GM12874 (cell line): Measurements from ENCODE around the gene HSD11B1.

Source experiments
- TF ChIP-seq, protein P1 (sequence below): IDR thresholded peaks from 2 replicates; pipeline ENCODE4 v1.5.1; 2011; ENCODE audit warnings: low read depth, mild to moderate bottlenecking, control low read depth, low read length, moderate library complexity; ENCODE audit not compliant: insufficient read depth

The HSD11B1 gene

DNA sequence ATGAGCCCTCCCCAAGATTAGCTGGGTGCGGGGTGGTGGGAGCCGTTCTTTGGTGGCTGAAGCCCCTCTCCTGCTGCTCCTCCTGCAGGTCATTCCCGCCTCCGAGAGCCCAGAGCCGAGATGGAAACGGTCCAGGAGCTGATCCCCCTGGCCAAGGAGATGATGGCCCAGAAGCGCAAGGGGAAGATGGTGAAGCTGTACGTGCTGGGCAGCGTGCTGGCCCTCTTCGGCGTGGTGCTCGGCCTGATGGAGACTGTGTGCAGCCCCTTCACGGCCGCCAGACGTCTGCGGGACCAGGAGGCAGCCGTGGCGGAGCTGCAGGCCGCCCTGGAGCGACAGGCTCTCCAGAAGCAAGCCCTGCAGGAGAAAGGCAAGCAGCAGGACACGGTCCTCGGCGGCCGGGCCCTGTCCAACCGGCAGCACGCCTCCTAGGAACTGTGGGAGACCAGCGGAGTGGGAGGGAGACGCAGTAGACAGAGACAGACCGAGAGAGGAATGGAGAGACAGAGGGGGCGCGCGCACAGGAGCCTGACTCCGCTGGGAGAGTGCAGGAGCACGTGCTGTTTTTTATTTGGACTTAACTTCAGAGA, 29.0 kb upstream of the HSD11B1 start:
- TF ChIP-seq, protein P1, sequence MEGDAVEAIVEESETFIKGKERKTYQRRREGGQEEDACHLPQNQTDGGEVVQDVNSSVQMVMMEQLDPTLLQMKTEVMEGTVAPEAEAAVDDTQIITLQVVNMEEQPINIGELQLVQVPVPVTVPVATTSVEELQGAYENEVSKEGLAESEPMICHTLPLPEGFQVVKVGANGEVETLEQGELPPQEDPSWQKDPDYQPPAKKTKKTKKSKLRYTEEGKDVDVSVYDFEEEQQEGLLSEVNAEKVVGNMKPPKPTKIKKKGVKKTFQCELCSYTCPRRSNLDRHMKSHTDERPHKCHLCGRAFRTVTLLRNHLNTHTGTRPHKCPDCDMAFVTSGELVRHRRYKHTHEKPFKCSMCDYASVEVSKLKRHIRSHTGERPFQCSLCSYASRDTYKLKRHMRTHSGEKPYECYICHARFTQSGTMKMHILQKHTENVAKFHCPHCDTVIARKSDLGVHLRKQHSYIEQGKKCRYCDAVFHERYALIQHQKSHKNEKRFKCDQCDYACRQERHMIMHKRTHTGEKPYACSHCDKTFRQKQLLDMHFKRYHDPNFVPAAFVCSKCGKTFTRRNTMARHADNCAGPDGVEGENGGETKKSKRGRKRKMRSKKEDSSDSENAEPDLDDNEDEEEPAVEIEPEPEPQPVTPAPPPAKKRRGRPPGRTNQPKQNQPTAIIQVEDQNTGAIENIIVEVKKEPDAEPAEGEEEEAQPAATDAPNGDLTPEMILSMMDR = no peak

DNA sequence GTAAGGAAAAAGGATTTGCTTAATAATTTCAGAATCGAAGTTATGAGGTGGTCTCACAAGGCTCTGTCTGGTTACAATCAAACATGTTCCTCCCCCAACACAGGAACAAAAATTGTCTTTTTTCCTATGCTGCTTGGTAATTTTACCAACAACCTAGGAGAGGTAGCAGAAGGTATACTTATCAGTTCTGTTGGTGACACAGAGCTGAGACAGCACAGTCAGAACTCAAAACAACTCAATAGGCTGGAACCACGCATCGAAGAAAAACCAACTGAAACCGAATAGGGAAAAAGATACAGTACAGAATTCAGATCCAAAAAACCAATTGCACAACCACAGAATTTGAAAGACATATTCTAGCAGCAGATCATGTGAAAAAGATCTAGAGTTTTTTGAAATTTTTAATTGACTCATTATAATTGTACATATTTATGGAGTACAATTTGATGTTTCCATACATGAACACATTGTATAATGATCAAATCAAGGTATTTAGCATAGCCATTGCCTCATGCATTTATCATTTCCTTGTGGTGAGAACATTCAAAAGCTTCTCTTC, 25.6 kb upstream of the HSD11B1 start:
- TF ChIP-seq, protein P1 = no peak

DNA sequence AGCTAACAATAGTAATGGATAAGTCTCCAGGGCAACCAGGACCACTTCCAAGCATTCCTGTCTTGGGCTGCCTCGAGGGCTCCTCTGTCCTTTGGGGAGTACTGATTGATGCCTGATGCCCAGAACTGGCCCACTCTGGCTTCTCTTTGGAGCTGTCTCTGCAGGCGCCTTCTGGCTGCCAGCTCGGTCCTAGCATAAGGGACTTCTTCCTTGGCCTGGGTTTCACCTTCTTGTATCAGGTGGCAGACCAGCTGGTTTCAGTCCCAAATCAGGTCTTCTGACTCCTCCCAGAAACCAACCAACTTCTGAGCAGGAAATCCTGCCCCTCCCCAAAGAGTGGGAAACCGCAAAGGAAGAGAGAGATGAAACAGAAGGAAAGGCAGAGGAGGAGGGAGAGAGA, 18.8 kb upstream of the HSD11B1 start:
- TF ChIP-seq, protein P1 = no peak

DNA sequence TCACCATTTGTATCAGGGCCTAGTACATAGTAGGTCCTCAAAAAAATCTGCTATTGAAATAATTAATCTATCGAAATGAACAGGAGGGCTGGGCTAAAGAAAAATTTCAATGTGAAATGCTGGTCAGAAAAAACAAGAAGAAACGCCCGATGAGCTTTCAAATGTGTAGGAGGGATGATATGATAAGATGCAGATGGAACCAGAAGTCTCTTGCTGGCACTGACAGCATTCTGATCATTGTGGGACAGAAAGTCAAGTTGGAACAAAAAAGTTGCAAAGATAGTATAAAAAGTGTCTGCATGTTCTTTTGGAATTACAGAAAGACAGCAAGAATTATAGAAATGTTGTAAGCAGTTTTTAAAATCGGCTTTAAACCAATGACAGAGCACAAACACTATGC, 18.3 kb upstream of the HSD11B1 start:
- TF ChIP-seq, protein P1 = no peak

DNA sequence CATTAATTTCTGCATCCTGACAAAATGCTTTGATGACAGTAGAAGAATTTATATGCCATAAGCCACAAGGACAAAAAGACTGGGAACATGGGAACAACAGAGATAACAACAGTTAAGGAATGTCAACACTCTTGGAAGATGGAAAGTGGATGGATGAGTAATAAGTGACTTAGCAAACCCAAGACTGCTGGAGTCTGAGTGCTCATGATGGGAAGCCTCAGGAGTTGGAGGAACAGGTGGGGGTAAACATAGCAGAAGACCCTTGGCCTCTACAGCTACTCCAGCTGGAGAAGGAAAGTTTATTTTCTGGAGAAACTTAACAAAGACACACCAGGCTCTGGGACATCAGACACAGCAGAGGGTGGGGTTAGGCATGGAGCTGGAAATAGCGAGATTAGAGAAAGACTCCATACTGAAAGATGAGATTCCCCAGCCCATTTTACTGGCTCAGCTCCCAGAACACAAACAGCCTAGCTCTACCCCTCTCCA, 15.9 kb upstream of the HSD11B1 start:
- TF ChIP-seq, protein P1 = no peak

DNA sequence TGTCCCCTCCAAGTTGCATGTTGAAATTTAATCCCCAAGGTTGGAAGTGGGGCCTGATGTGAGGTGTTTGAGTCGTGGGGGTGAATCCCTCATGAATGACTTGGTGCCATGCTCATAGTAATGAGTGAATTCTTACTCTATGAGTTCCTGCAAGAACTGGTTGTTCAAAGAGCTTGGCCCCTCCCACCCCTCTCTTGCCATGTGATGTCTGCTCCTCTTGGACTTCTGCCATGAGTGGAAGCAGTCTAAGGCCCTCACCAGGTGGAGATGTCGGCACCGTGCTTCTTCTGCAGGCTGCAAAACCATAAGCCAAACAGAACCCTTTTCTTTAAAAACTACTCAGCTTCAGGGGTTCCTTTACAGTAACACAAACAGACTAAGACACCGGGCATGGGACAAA, 15.2 kb upstream of the HSD11B1 start:
- TF ChIP-seq, protein P1 = no peak

DNA sequence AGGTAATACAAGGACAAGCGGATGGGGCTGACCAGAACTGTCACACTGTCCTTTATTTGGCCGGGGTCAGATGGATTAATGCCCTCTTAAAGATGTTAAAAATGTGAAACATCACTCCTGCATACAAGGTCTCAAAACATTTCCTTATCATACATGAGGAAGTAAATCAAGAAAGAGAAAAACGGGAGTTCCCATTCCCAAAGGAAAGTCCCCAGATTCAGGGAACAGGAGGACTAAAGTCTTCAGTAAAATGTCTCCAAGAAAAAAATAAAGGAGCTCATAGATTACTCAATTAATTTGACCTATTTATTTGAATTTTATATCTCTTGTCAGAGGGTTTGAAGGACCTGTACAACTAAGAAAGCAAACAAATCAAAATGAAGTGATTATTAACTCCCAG, 13.4 kb upstream of the HSD11B1 start:
- TF ChIP-seq, protein P1 = no peak
